Loucy (cell line): Measurements from ENCODE around the gene FHIT.

Experiments
- CTCF ChIP-seq: fragments of 200-600 bp; sonication (generic); conservative IDR thresholded peaks from 2 replicates; pipeline ENCODE4 v1.5.1; 2014; ENCODE audit warnings: mild to moderate bottlenecking, antibody characterized with exemption, low read length
- EZH2phosphoT487 ChIP-seq: fragments of 200-600 bp; IDR thresholded peaks from 2 replicates; pipeline ENCODE4 v1.6.1; 2018; ENCODE audit warnings: antibody characterized with exemption, mild to moderate bottlenecking, moderate library complexity, borderline replicate concordance

- TF ChIP-seq EZH2phosphoT487 (no peak), CTCF (no peak)
Measured at GRCh38 chr3:59949311-59949710, 1301.9 kb downstream of the FHIT start.
